Nephron (organoid): Measurements from ENCODE around the gene AGPAT1.

Experiments used
- H3K27ac Mint-ChIP-seq, 3 experiments: 2 replicates each; pipeline ENCODE4 v1.8.0; 2020; ENCODE audit warnings: mixed read lengths in 3 of 3, mild to moderate bottlenecking in 2 of 3, moderate library complexity in 1 of 3
- H3K27me3 Mint-ChIP-seq: 2 replicates; pipeline ENCODE4 v1.8.0; 2021; ENCODE audit warnings: low read depth, mild to moderate bottlenecking, moderate library complexity, mixed read lengths
- H3K36me3 Mint-ChIP-seq: 2 replicates; pipeline ENCODE4 v1.8.0; 2020; ENCODE audit warnings: low read depth, mixed read lengths
- H3K4me1 Mint-ChIP-seq: 2 replicates; pipeline ENCODE4 v1.8.0; 2020; ENCODE audit warnings: mixed read lengths
- H3K4me3 Mint-ChIP-seq, 3 experiments: 2 replicates each; pipeline ENCODE4 v1.8.0; 2020; ENCODE audit warnings: mild to moderate bottlenecking in 3 of 3, mixed read lengths in 3 of 3, moderate library complexity in 2 of 3
- H3K9me3 Mint-ChIP-seq: 2 replicates; pipeline ENCODE4 v1.8.0; 2020; ENCODE audit warnings: mixed read lengths
- CTCF ChIP-seq, 3 experiments: fragments of 200-600 bp; sonication (generic); IDR thresholded peaks; one replicate each; pipeline ENCODE4 v1.5.0; 2021; ENCODE audit warnings: antibody characterized with exemption in 3 of 3; ENCODE audit not compliant: unreplicated experiment in 3 of 3

Gene AGPAT1

DNA sequence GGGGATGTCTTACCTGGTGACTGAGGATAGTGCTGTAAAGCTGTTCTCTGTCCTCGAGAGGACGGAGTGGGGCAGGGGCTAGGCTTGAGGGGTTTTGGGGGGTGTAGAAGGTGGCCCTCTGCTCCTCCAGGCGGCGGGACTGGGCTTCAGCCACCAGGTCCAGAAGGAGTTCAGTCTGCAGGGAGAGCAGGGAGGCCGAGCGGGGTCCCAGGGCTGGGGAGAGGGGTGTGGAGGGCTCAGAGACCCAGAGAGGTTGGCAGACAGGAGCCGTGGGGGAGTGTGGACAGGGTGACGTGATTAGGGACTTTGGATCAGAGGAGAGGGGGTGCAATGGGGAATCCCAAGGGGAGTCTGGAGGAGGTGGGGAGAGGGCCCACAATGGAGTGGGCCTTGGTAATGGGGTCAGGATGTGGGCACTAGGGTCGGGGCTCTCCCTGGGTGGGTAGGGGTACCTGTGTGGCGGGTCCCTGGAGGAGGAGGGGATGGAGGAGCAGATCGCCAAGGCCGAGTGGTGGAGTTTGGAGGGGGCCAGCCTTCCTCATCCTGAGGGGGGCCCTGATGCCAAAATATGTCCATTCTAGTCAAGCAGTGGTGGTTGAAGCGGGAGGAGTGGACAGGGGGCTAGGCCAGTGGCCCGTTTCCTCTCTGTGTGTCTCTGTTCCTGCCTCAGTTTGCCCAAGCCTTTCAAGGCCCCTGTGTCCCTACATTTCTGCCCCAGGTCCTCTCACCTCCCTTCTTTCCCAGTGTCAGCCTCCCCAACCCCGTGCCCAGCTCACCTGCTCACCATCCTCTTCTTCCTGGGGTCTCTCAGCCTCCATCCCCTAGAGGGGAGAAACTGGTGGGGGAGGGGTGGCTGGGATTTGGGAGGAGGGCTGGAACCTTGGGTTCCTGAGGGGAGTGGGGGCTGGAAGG, 16.1 kb upstream of the AGPAT1 start:
- H3K9me3 Mint-ChIP-seq = no peaks in the 10 kb centered on the region
- peaks cover 64% of the 10 kb centered on the region for H3K4me1 Mint-ChIP-seq
- peak overlapping the region; percentile 67 to 75 (median 73) for H3K4me3 Mint-ChIP-seq
- H3K27ac Mint-ChIP-seq = peak overlapping the region; percentile 99 to 100 (median 99)
- TF ChIP-seq CTCF (IDR thresholded peaks at IDR 0.05; ENCODE audit: unreplicated experiment in 3 of 3) = no peak
- peaks cover 9% of the 10 kb centered on the region for H3K36me3 Mint-ChIP-seq
- H3K27me3 Mint-ChIP-seq = no peaks in the 10 kb centered on the region

DNA sequence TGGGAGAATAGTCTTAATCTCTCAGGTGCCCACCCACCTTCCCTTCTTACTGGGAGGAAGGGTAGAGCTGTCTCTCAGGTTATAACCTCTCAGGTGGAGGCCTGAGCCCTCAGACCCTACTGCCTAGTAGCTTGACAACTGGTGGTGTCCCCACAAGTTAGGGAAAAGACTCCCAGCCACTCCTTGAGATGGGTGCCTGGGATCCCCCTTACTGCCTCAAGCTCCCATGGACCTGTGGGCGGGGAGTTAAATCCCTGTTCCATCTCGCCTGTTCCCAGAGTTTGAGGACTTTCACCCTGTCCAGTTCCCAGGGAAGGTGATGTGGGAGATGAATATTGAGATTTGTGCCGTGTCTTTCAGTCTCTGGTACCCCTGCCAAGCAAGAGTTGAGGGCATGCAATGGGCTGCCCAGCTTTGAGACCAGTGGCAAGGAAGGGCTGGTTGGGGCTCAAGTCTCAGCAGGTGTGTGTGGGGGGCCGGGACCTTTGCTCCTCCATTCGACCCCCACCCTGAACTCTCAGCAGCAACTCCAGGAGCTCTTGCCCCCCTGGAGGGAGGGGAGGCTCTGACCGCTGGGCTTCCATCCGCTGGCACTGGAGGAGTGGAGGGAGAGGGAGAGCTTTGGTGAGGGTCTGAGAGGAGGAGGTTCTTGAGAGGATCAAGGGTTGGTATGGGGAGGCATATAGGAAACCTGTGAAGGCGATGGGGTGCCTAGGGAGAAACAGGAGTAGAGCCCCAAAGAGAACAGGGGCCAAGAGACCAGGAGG, 15.2 kb upstream of the AGPAT1 start:
- H3K27me3 Mint-ChIP-seq = no peaks in the 10 kb centered on the region
- TF ChIP-seq CTCF (IDR thresholded peaks at IDR 0.05; ENCODE audit: unreplicated experiment in 3 of 3) = no peak
- no peaks in the 10 kb centered on the region for H3K9me3 Mint-ChIP-seq
- H3K36me3 Mint-ChIP-seq = peaks cover 17% of the 10 kb centered on the region
- H3K4me3 Mint-ChIP-seq = peak overlapping the region; percentile 67 to 75 (median 73)
- peaks cover 67% of the 10 kb centered on the region for H3K4me1 Mint-ChIP-seq
- peak overlapping the region; percentile 99 to 100 (median 99) for H3K27ac Mint-ChIP-seq

DNA sequence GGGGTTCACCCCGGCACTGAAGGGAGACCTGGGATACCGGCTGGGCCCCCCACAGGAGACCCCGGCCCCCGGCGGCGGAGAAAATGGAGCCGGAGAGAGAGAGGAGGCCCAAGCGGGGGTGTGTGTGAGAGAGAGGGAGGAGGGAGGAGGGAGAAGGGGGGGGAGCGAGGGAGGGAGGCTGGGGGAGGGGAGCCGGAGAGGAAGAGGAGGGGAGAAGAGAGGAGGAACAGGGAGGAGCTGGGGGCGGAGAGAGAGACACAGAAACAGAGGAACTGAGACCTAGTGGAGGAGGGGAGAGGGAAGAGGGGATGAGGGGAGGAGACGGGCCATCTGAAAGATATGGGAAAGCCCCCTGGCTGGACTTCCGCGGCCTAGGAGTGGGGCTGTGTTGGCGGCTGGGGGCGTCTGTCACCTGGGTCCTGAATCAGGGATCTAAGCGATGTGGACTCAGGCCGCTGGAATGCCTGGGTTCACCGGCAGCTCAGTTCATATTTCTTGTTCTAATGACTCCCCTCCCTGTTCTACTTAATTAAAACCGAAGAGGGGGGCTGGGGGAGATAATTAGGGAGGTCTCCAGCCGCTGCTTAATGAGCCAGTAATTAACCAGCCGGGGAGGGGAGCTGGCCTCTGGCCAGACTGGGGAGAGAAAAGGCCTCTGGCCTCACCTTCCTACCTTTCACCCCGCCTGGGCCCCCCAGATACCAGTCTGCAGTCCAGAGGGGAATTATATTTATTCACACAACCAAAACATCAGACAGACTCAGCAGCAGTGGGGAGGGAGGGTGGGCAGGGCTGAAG, 14.4 kb upstream of the AGPAT1 start, which contains the start of gene PBX2:
PBX2 (minus strand) TSS at position 149 of the 798 bp plus-strand sequence. CDS start 287 bp downstream, outside the sequence.
- Mint-ChIP-seq H3K27ac (peak within 1 kb of the TSS; percentile 99 to 100 (median 100)), H3K27me3 (no peaks in the 10 kb centered on the region), H3K4me1 (peaks cover 72% of the 10 kb centered on the region), H3K36me3 (peaks cover 24% of the 10 kb centered on the region), H3K4me3 (peak within 1 kb of the TSS; percentile 97 to 99 (median 98)), H3K9me3 (no peaks in the 10 kb centered on the region)
- TF ChIP-seq CTCF (IDR thresholded peaks at IDR 0.05; ENCODE audit: unreplicated experiment in 3 of 3) = no peak

DNA sequence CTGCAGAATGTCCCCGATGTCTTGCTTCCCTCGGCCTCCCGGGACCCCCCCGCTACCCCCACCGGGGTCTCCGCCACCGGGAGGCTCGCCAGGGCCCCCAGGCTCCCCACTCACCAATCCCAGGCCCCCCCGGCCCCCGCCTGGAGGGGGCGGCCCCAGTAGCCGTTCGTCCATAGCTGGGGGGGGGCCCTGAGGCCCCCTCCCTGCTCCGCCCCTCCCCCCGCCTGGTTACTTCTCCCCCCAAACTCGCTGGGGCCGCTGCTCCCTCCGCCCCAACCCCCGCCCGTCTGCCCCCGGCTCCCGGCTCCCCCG, 13.8 kb upstream of the AGPAT1 start:
- no peak for TF ChIP-seq CTCF (IDR thresholded peaks at IDR 0.05; ENCODE audit: unreplicated experiment in 3 of 3)
- H3K4me3 Mint-ChIP-seq = peak overlapping the region; percentile 97 to 99 (median 98)
- no peaks in the 10 kb centered on the region for H3K9me3 Mint-ChIP-seq
- peak overlapping the region; percentile 99 to 100 (median 99) for H3K27ac Mint-ChIP-seq
- H3K36me3 Mint-ChIP-seq = peaks cover 24% of the 10 kb centered on the region
- H3K4me1 Mint-ChIP-seq = peaks cover 66% of the 10 kb centered on the region
- no peaks in the 10 kb centered on the region for H3K27me3 Mint-ChIP-seq

- no peak for TF ChIP-seq CTCF (IDR thresholded peaks at IDR 0.05; ENCODE audit: unreplicated experiment in 3 of 3)
Observed at GRCh38 chr6:32189069-32189741, 13.3 kb upstream of the AGPAT1 start.

More at GRCh38 chr6:32189069-32189741, 13.3 kb upstream of the AGPAT1 start:
- Mint-ChIP-seq H3K27me3 (no peaks in the 10 kb centered on the region), H3K27ac (peak overlapping the region; percentile 99 to 100 (median 99)), H3K36me3 (peaks cover 24% of the 10 kb centered on the region), H3K9me3 (no peaks in the 10 kb centered on the region), H3K4me3 (peak overlapping the region; percentile 97 to 99 (median 98)), H3K4me1 (peaks cover 63% of the 10 kb centered on the region)
